ENCODE results near the gene FRMD1.

FRMD1 gene

GRCh38 chr6:168043193-168043847, 35.7 kb downstream of the FRMD1 start:
- no peak for DNase-seq (ENCODE audit: low read depth, low spot score)

GRCh38 chr6:168042426-168043192, 36.4 kb downstream of the FRMD1 start:
- DNase-seq (ENCODE audit: low read depth, low spot score) = no peak

GRCh38 chr6:168041928-168042327, 37.1 kb downstream of the FRMD1 start:
- no peak for DNase-seq (ENCODE audit: low read depth, low spot score)

GRCh38 chr6:168040856-168041496, 38.0 kb downstream of the FRMD1 start:
- no peak for DNase-seq (ENCODE audit: low read depth, low spot score)

GRCh38 chr6:168039849-168040248, 39.2 kb downstream of the FRMD1 start:
- no peak for DNase-seq (ENCODE audit: low read depth, low spot score)

- no peak for DNase-seq (ENCODE audit: low read depth, low spot score)
Measured at GRCh38 chr6:168039301-168039700, 39.7 kb downstream of the FRMD1 start.

- DNase-seq (ENCODE audit: low read depth, low spot score) = no peak
Measured at GRCh38 chr6:168038576-168039140, 40.4 kb downstream of the FRMD1 start.

GRCh38 chr6:168037856-168038255, 41.2 kb downstream of the FRMD1 start:
- no peak for DNase-seq (ENCODE audit: low read depth, low spot score)

GRCh38 chr6:168037242-168037641, 41.8 kb downstream of the FRMD1 start:
- no peak for DNase-seq (ENCODE audit: low read depth, low spot score)

- DNase-seq (ENCODE audit: low read depth, low spot score) = no peak
Measured at GRCh38 chr6:168035661-168036545, 43.1 kb downstream of the FRMD1 start.

GRCh38 chr6:168035098-168035660, 43.8 kb downstream of the FRMD1 start:
- DNase-seq (ENCODE audit: low read depth, low spot score) = peak; percentile 87

- no peak for DNase-seq (ENCODE audit: low read depth, low spot score)
Measured at GRCh38 chr6:168034537-168034936, 44.5 kb downstream of the FRMD1 start.

- DNase-seq (ENCODE audit: low read depth, low spot score) = no peak
Measured at GRCh38 chr6:168033791-168034190, 45.2 kb downstream of the FRMD1 start.

- no peak for DNase-seq (ENCODE audit: low read depth, low spot score)
Measured at GRCh38 chr6:168032005-168032760, 46.8 kb downstream of the FRMD1 start.

GRCh38 chr6:168031411-168031971, 47.5 kb downstream of the FRMD1 start:
- no peak for DNase-seq (ENCODE audit: low read depth, low spot score)

GRCh38 chr6:168030908-168031307, 48.1 kb downstream of the FRMD1 start:
- no peak for DNase-seq (ENCODE audit: low read depth, low spot score)

GRCh38 chr6:168030218-168030746, 48.7 kb downstream of the FRMD1 start:
- no peak for DNase-seq (ENCODE audit: low read depth, low spot score)

GRCh38 chr6:168029459-168030217, 49.4 kb downstream of the FRMD1 start:
- no peak for DNase-seq (ENCODE audit: low read depth, low spot score)

GRCh38 chr6:168028181-168028580, 50.8 kb downstream of the FRMD1 start:
- DNase-seq (ENCODE audit: low read depth, low spot score) = no peak

Data from iPS DF 19.7 (cell line).